ENCODE data around the gene TIGAR. TPM values are rescaled to one million over a fixed set of nuclear protein-coding genes. Genes with fewer than 3 reads are reported as not detected.

The TIGAR gene
- total RNA-seq, 4 donors from 2014 or later: 1.7 to 8.0 (median 3.0) TPM

- Histone ChIP-seq H3K4me3 (no peak overlapping the region), H3K4me1 (peaks cover 8 to 79% (median 12%) of the 10 kb centered on the region in 4 donors), H3K27ac (peak overlapping the region in 2 of 4 donors; percentile 93 to 96), H3K27me3 (no peaks in the 10 kb centered on the region), H3K36me3 (peaks cover 0 to 26% (median 0%) of the 10 kb centered on the region in 3 donors), H3K9me3 (no peaks in the 10 kb centered on the region)
- no peak for TF ChIP-seq CTCF (IDR thresholded peaks at IDR 0.05)
- no peak for TF ChIP-seq POLR2A (IDR thresholded peaks at IDR 0.05)
- DNase-seq: no peak
Observed at GRCh38 chr12:4277205-4277543, 43.8 kb upstream of the TIGAR start.

- Histone ChIP-seq H3K4me1 (peaks cover 1 to 78% (median 11%) of the 10 kb centered on the region in 4 donors), H3K27me3 (no peaks in the 10 kb centered on the region), H3K9me3 (no peaks in the 10 kb centered on the region), H3K36me3 (peaks cover 0 to 32% (median 0%) of the 10 kb centered on the region in 3 donors), H3K27ac (peak overlapping the region in 3 of 4 donors; percentile 4 to 96 (median 93)), H3K4me3 (no peak overlapping the region)
- DNase-seq: no peak
- no peak for TF ChIP-seq CTCF (IDR thresholded peaks at IDR 0.05)
- TF ChIP-seq POLR2A (IDR thresholded peaks at IDR 0.05): no peak
Observed at GRCh38 chr12:4277857-4278256, 43.2 kb upstream of the TIGAR start.

- Histone ChIP-seq H3K27ac (peak overlapping the region in 3 of 4 donors; percentile 31 to 96 (median 93)), H3K4me1 (peaks cover 0 to 78% (median 9%) of the 10 kb centered on the region in 4 donors), H3K4me3 (no peak overlapping the region), H3K9me3 (no peaks in the 10 kb centered on the region), H3K36me3 (peaks cover 0 to 39% (median 0%) of the 10 kb centered on the region in 3 donors), H3K27me3 (no peaks in the 10 kb centered on the region)
- TF ChIP-seq CTCF (IDR thresholded peaks at IDR 0.05) (no peak), POLR2A (IDR thresholded peaks at IDR 0.05) (peak in 1 of 2 donors; percentile 9)
- DNase-seq: peak in 2 of 3 donors; percentile 76 to 83
Observed at GRCh38 chr12:4278329-4279197, 42.5 kb upstream of the TIGAR start.

- Histone ChIP-seq H3K4me3 (no peak overlapping the region), H3K9me3 (no peaks in the 10 kb centered on the region), H3K36me3 (peaks cover 0 to 46% (median 0%) of the 10 kb centered on the region in 3 donors), H3K4me1 (peaks cover 0 to 78% (median 9%) of the 10 kb centered on the region in 4 donors), H3K27ac (peak overlapping the region in 1 of 4 donors; percentile 96), H3K27me3 (no peaks in the 10 kb centered on the region)
- no peak for TF ChIP-seq CTCF (IDR thresholded peaks at IDR 0.05)
- DNase-seq: peak in 1 of 3 donors; percentile 59
Observed at GRCh38 chr12:4279198-4279690, 41.8 kb upstream of the TIGAR start.

GRCh38 chr12:4280351-4281163 is 40.5 kb upstream of the TIGAR start:
- peaks cover 0 to 58% (median 0%) of the 10 kb centered on the region in 3 donors for H3K36me3 ChIP-seq
- H3K9me3 ChIP-seq: no peaks in the 10 kb centered on the region
- peak overlapping the region in 1 of 4 donors; percentile 3 for H3K4me3 ChIP-seq
- DNase-seq: peak in 2 of 3 donors; percentile 62 to 64
- peak overlapping the region; percentile 26 to 96 (median 65) for H3K27ac ChIP-seq
- no peaks in the 10 kb centered on the region for H3K27me3 ChIP-seq
- TF ChIP-seq CTCF (IDR thresholded peaks at IDR 0.05) (no peak), POLR2A (IDR thresholded peaks at IDR 0.05) (no peak)
- H3K4me1 ChIP-seq: peaks cover 0 to 80% (median 9%) of the 10 kb centered on the region in 4 donors
